HG03103 (cell line): ENCODE results near the gene B3GNT5.

Source experiments
- ATAC-seq: cut with Tn5 transposase; IDR thresholded peaks from one replicate; pipeline ENCODE4 v1.9.1; 2021; ENCODE audit warnings: low read depth; ENCODE audit not compliant: unreplicated experiment

The B3GNT5 gene

GRCh38 chr3:183287301-183287971 is 34.4 kb downstream of the B3GNT5 start:
- ATAC-seq: no peak

- no peak for ATAC-seq
Observed at GRCh38 chr3:183288117-183288516, 35.1 kb downstream of the B3GNT5 start.

- no peak for ATAC-seq
Observed at GRCh38 chr3:183290216-183290615, 37.2 kb downstream of the B3GNT5 start.

- no peak for ATAC-seq
Observed at GRCh38 chr3:183291497-183292031, 38.5 kb downstream of the B3GNT5 start.

GRCh38 chr3:183293966-183294365 is 40.9 kb downstream of the B3GNT5 start:
- ATAC-seq: no peak

GRCh38 chr3:183295211-183295610 is 42.2 kb downstream of the B3GNT5 start:
- ATAC-seq: no peak

- ATAC-seq: no peak
Observed at GRCh38 chr3:183296944-183297343, 43.9 kb downstream of the B3GNT5 start.

- no peak for ATAC-seq
Observed at GRCh38 chr3:183298701-183299153, 45.7 kb downstream of the B3GNT5 start.

- no peak for ATAC-seq
Observed at GRCh38 chr3:183299976-183300375, 46.9 kb downstream of the B3GNT5 start.

GRCh38 chr3:183300996-183301562 is 48.0 kb downstream of the B3GNT5 start:
- ATAC-seq: no peak

- ATAC-seq: no peak
Observed at GRCh38 chr3:183301937-183302580, 49.0 kb downstream of the B3GNT5 start.

GRCh38 chr3:183303690-183304089 is 50.6 kb downstream of the B3GNT5 start:
- ATAC-seq: no peak

GRCh38 chr3:183306798-183307671 is 54.0 kb downstream of the B3GNT5 start:
- ATAC-seq: peak; percentile 89

GRCh38 chr3:183307749-183308148 is 54.7 kb downstream of the B3GNT5 start:
- ATAC-seq: no peak

- ATAC-seq: no peak
Observed at GRCh38 chr3:183308751-183309150, 55.7 kb downstream of the B3GNT5 start.

- no peak for ATAC-seq
Observed at GRCh38 chr3:183309276-183309675, 56.2 kb downstream of the B3GNT5 start.

GRCh38 chr3:183310936-183311335 is 57.9 kb downstream of the B3GNT5 start:
- ATAC-seq: no peak

GRCh38 chr3:183312433-183312832 is 59.4 kb downstream of the B3GNT5 start:
- no peak for ATAC-seq

- ATAC-seq: no peak
Observed at GRCh38 chr3:183313351-183313750, 60.3 kb downstream of the B3GNT5 start.

GRCh38 chr3:183313764-183314163 is 60.7 kb downstream of the B3GNT5 start:
- ATAC-seq: no peak

- ATAC-seq: no peak
Observed at GRCh38 chr3:183315739-183316138, 62.7 kb downstream of the B3GNT5 start.
